ENCODE data around the gene WNK1.

WNK1 gene

GRCh38 chr12:751192-751998 is 984 bp upstream of the WNK1 start (continued):
- TF ChIP-seq GLIS1 (tag by site-specific recombination; IDR thresholded peaks at IDR 0.05): peak; percentile 80
- TF ChIP-seq ZBTB26 (tag by site-specific recombination; optimal IDR thresholded peaks at IDR 0.05): peak; percentile 92
- TF ChIP-seq INSM2 (tag by site-specific recombination; IDR thresholded peaks at IDR 0.05): no peak; the same call in 1 of the 2 replicates
- TF ChIP-seq ZNF132 (tag by site-specific recombination; IDR thresholded peaks at IDR 0.05; ENCODE audit: borderline replicate concordance): no peak
- peak; percentile 98 for TF ChIP-seq ZSCAN30 (tag by site-specific recombination; IDR thresholded peaks at IDR 0.05)
- peak; percentile 64 for TF ChIP-seq ZNF561 (tag by site-specific recombination; IDR thresholded peaks at IDR 0.05; ENCODE audit: borderline replicate concordance)
- no peak for TF ChIP-seq ZNF623 (tag by site-specific recombination; IDR thresholded peaks at IDR 0.05)
- 0 out of 2 replicates have a peak, but pooled peaks have one; percentile 45 for TF ChIP-seq ZNF843 (tag by site-specific recombination; IDR thresholded peaks at IDR 0.05)
- TF ChIP-seq ZSCAN5A (tag by site-specific recombination; IDR thresholded peaks at IDR 0.05): no peak
- TF ChIP-seq ZNF837 (tag by site-specific recombination; IDR thresholded peaks at IDR 0.05): no peak
- TF ChIP-seq ZNF26 (tag by site-specific recombination; IDR thresholded peaks at IDR 0.05): no peak
- TF ChIP-seq ZNF449 (tag by site-specific recombination; IDR thresholded peaks at IDR 0.05): peak; percentile 61
- TF ChIP-seq ZBTB6 (tag by site-specific recombination; IDR thresholded peaks at IDR 0.05): peak; percentile 39; the same call in 1 of the 2 replicates
- TF ChIP-seq ZNF223 (tag by site-specific recombination; IDR thresholded peaks at IDR 0.05): peak; percentile 97
- no peak for TF ChIP-seq ZNF423 (tag by site-specific recombination; IDR thresholded peaks at IDR 0.05)
- no peak for TF ChIP-seq ZFP41 (tag by site-specific recombination; IDR thresholded peaks at IDR 0.05; ENCODE audit: borderline replicate concordance)
- TF ChIP-seq ZNF501 (tag by site-specific recombination; IDR thresholded peaks at IDR 0.05): peak; percentile 90
- peak; percentile 54; the same call in 1 of the 2 replicates for TF ChIP-seq ZBTB21 (tag by site-specific recombination; IDR thresholded peaks at IDR 0.05)
- TF ChIP-seq ZXDB (tag by site-specific recombination; IDR thresholded peaks at IDR 0.05): peak; percentile 63
- no peak for TF ChIP-seq ZNF677 (tag by site-specific recombination; IDR thresholded peaks at IDR 0.05)
- peak; percentile 87 for TF ChIP-seq ZBTB11 (tag by site-specific recombination; conservative IDR thresholded peaks at IDR 0.05; ENCODE audit: low read depth)
- TF ChIP-seq ZNF785 (tag by site-specific recombination; IDR thresholded peaks at IDR 0.05): no peak
- TF ChIP-seq OSR2 (tag by site-specific recombination; IDR thresholded peaks at IDR 0.05): peak; percentile 46
- TF ChIP-seq ZNF510 (tag by site-specific recombination; IDR thresholded peaks at IDR 0.05; ENCODE audit: insufficient replicate concordance): no peak
- TF ChIP-seq GLIS2 (tag by site-specific recombination; IDR thresholded peaks at IDR 0.05): peak; percentile 95
- no peak for TF ChIP-seq ZNF426 (tag by site-specific recombination; IDR thresholded peaks at IDR 0.05)

Data from HEK293 (cell line).